Measurements from ENCODE around the gene SF3B4. TPM values are rescaled to one million over a fixed set of nuclear protein-coding genes. Genes with fewer than 3 reads are reported as not detected.
A peak's percentile ranks its signal among the peaks of the same experiment; 100 is the strongest.
"Not testable (repeated sequence)": the region's sequence is repeated elsewhere in the genome, so short reads cannot be mapped to it uniquely, and the experiment has no call there.

Gene SF3B4
- total RNA-seq, 1 donor: 13.4 TPM

- Histone ChIP-seq H3K27ac (ENCODE audit: low read depth, low read length) (no peak overlapping the region), H3K4me1 (ENCODE audit: insufficient read depth, low read length) (no peaks in the 10 kb centered on the region), H3K27me3 (ENCODE audit: insufficient read depth, low read length) (no peaks in the 10 kb centered on the region), H3K4me2 (ENCODE audit: insufficient read depth, low read length) (no peak overlapping the region), H4K20me1 (ENCODE audit: insufficient read depth, low read length) (no peaks in the 10 kb centered on the region), H2AFZ (ENCODE audit: low read length) (no peak overlapping the region), H3K79me2 (ENCODE audit: insufficient read depth, low read length) (no peaks in the 10 kb centered on the region), H3K36me3 (ENCODE audit: insufficient read depth, low read length) (peaks cover 44% of the 10 kb centered on the region), H3K4me3 (ENCODE audit: insufficient read depth, low read length) (no peak overlapping the region), H3K9me3 (ENCODE audit: low read depth, low read length) (no peaks in the 10 kb centered on the region)
- DNase-seq (ENCODE audit: insufficient read length, low spot score, missing footprints): no peak
- TF ChIP-seq CTCF (IDR thresholded peaks at IDR 0.05; ENCODE audit: extremely low read depth, low read depth, low read length): no peak
These were observed 17.6 kb upstream of the SF3B4 start for GRCh38 chr1:149945206-149945605.

- H3K4me3 ChIP-seq (ENCODE audit: insufficient read depth, low read length): no peak overlapping the region
- no peaks in the 10 kb centered on the region for H4K20me1 ChIP-seq (ENCODE audit: insufficient read depth, low read length)
- H3K36me3 ChIP-seq (ENCODE audit: insufficient read depth, low read length): peaks cover 27% of the 10 kb centered on the region
- no peak for TF ChIP-seq CTCF (IDR thresholded peaks at IDR 0.05; ENCODE audit: extremely low read depth, low read depth, low read length)
- H3K27me3 ChIP-seq (ENCODE audit: insufficient read depth, low read length): no peaks in the 10 kb centered on the region
- H3K9me3 ChIP-seq (ENCODE audit: low read depth, low read length): no peaks in the 10 kb centered on the region
- no peak overlapping the region for H3K27ac ChIP-seq (ENCODE audit: low read depth, low read length)
- no peaks in the 10 kb centered on the region for H3K79me2 ChIP-seq (ENCODE audit: insufficient read depth, low read length)
- H3K4me2 ChIP-seq (ENCODE audit: insufficient read depth, low read length): no peak overlapping the region
- DNase-seq (ENCODE audit: insufficient read length, low spot score, missing footprints): no peak
- peaks cover 16% of the 10 kb centered on the region for H3K4me1 ChIP-seq (ENCODE audit: insufficient read depth, low read length)
- H2AFZ ChIP-seq (ENCODE audit: low read length): no peak overlapping the region
These were observed 15.3 kb upstream of the SF3B4 start for GRCh38 chr1:149942885-149943284.

GRCh38 chr1:149942207-149942606 is 14.6 kb upstream of the SF3B4 start:
- Histone ChIP-seq H3K27ac (ENCODE audit: low read depth, low read length) (no peak overlapping the region), H2AFZ (ENCODE audit: low read length) (no peak overlapping the region), H3K27me3 (ENCODE audit: insufficient read depth, low read length) (no peaks in the 10 kb centered on the region), H3K9me3 (ENCODE audit: low read depth, low read length) (no peaks in the 10 kb centered on the region), H3K4me2 (ENCODE audit: insufficient read depth, low read length) (no peak overlapping the region), H3K4me1 (ENCODE audit: insufficient read depth, low read length) (peaks cover 22% of the 10 kb centered on the region), H3K4me3 (ENCODE audit: insufficient read depth, low read length) (no peak overlapping the region), H4K20me1 (ENCODE audit: insufficient read depth, low read length) (no peaks in the 10 kb centered on the region), H3K36me3 (ENCODE audit: insufficient read depth, low read length) (peaks cover 21% of the 10 kb centered on the region), H3K79me2 (ENCODE audit: insufficient read depth, low read length) (no peaks in the 10 kb centered on the region)
- TF ChIP-seq CTCF (IDR thresholded peaks at IDR 0.05; ENCODE audit: extremely low read depth, low read depth, low read length): peak; percentile 31
- DNase-seq (ENCODE audit: insufficient read length, low spot score, missing footprints): no peak

GRCh38 chr1:149940427-149940826 is 12.8 kb upstream of the SF3B4 start:
- Histone ChIP-seq H3K27me3 (ENCODE audit: insufficient read depth, low read length) (no peaks in the 10 kb centered on the region), H3K4me2 (ENCODE audit: insufficient read depth, low read length) (no peak overlapping the region), H2AFZ (ENCODE audit: low read length) (no peak overlapping the region), H3K79me2 (ENCODE audit: insufficient read depth, low read length) (peaks cover 9% of the 10 kb centered on the region), H3K27ac (ENCODE audit: low read depth, low read length) (peak overlapping the region; percentile 42), H3K36me3 (ENCODE audit: insufficient read depth, low read length) (peaks cover 15% of the 10 kb centered on the region), H4K20me1 (ENCODE audit: insufficient read depth, low read length) (no peaks in the 10 kb centered on the region), H3K4me3 (ENCODE audit: insufficient read depth, low read length) (no peak overlapping the region), H3K4me1 (ENCODE audit: insufficient read depth, low read length) (peaks cover 37% of the 10 kb centered on the region), H3K9me3 (ENCODE audit: low read depth, low read length) (no peaks in the 10 kb centered on the region)
- no peak for TF ChIP-seq CTCF (IDR thresholded peaks at IDR 0.05; ENCODE audit: extremely low read depth, low read depth, low read length)
- DNase-seq (ENCODE audit: insufficient read length, low spot score, missing footprints): no peak

GRCh38 chr1:149938668-149939003 is 11.0 kb upstream of the SF3B4 start:
- H3K27ac ChIP-seq (ENCODE audit: low read depth, low read length): peak overlapping the region; percentile 42
- not testable (repeated sequence) for DNase-seq (ENCODE audit: insufficient read length, low spot score, missing footprints); H3K36me3 ChIP-seq (ENCODE audit: insufficient read depth, low read length); H3K27me3 ChIP-seq (ENCODE audit: insufficient read depth, low read length); H3K9me3 ChIP-seq (ENCODE audit: low read depth, low read length); H3K79me2 ChIP-seq (ENCODE audit: insufficient read depth, low read length); H2AFZ ChIP-seq (ENCODE audit: low read length); H4K20me1 ChIP-seq (ENCODE audit: insufficient read depth, low read length)
- peak overlapping the region; percentile 61 for H3K4me3 ChIP-seq (ENCODE audit: insufficient read depth, low read length)
- H3K4me1 ChIP-seq (ENCODE audit: insufficient read depth, low read length): peaks cover 37% of the 10 kb centered on the region
- H3K4me2 ChIP-seq (ENCODE audit: insufficient read depth, low read length): peak overlapping the region; percentile 78
